ENCODE measurements around the gene BANP. TPM values are rescaled to one million over a fixed set of nuclear protein-coding genes. Genes with fewer than 3 reads are reported as not detected.

Gene BANP
- total RNA-seq, 1 experiment from 2014 or later: 37.2 TPM

- TF ChIP-seq EZH2 (IDR thresholded peaks at IDR 0.05): no peak
- TF ChIP-seq SP1 (IDR thresholded peaks at IDR 0.05; ENCODE audit: low read depth): no peak
- no peak for TF ChIP-seq MAX (IDR thresholded peaks at IDR 0.05)
- no peak for TF ChIP-seq ZBTB33 (IDR thresholded peaks at IDR 0.05; ENCODE audit: extremely low read depth, insufficient replicate concordance, low read length)
- TF ChIP-seq POLR2AphosphoS5 (IDR thresholded peaks at IDR 0.05; ENCODE audit: low read depth, low read length): no peak
- no peak for TF ChIP-seq ZNF274 (IDR thresholded peaks at IDR 0.05; ENCODE audit: low read depth, low read length)
- TF ChIP-seq EGR1 (IDR thresholded peaks at IDR 0.05; ENCODE audit: low read depth): no peak
- TF ChIP-seq CTCF (IDR thresholded peaks at IDR 0.05 in 2 of 3, conservative IDR thresholded peaks at IDR 0.05 in 1 of 3; ENCODE audit: borderline replicate concordance in 1 of 3, insufficient read depth in 1 of 3, low read depth in 2 of 3, low read length in 2 of 3): no peak
- TF ChIP-seq YY1 (IDR thresholded peaks at IDR 0.05; ENCODE audit: extremely low read depth, insufficient replicate concordance, low read depth, low read length): no peak
- no peak for TF ChIP-seq SRF (IDR thresholded peaks at IDR 0.05; ENCODE audit: low read depth)
- TF ChIP-seq ELF1 (IDR thresholded peaks at IDR 0.05; ENCODE audit: borderline replicate concordance, low read depth): no peak
- TF ChIP-seq REST (IDR thresholded peaks at IDR 0.05; ENCODE audit: low read depth): no peak
- no peak for TF ChIP-seq JUND (IDR thresholded peaks at IDR 0.05)
- no peak for TF ChIP-seq CEBPB (IDR thresholded peaks at IDR 0.05; ENCODE audit: low read depth)
- ChIA-PET POLR2A (no interaction called here), CTCF (no interaction called here), RAD21 (ENCODE audit: low non-redundant PET in 1 of 2, low total read pairs in 2 of 2, uncharacterized antibody in 2 of 2, unreplicated experiment in 2 of 2) (no interaction called here)
- H3K36me3 ChIP-seq (ENCODE audit: control insufficient read depth in 1 of 2, insufficient read depth in 2 of 2, low read length in 2 of 2): no peaks in the 10 kb centered on the region
- no peak overlapping the region for H3K4me2 ChIP-seq (ENCODE audit: low read length)
- H3K4me3 ChIP-seq (replicated peaks in 1 of 2; ENCODE audit: low read depth in 1 of 2, low read length in 2 of 2): no peak overlapping the region
- peaks cover 25 to 26% of the 10 kb centered on the region in 2 experiments for H3K4me1 ChIP-seq (ENCODE audit: control insufficient read depth in 1 of 2, insufficient read depth in 2 of 2, low read length in 2 of 2)
- H3K79me2 ChIP-seq (ENCODE audit: insufficient read depth, low read length): no peaks in the 10 kb centered on the region
- no peak overlapping the region for H3K27ac ChIP-seq (ENCODE audit: low read depth, low read length)
- H4K20me1 ChIP-seq (ENCODE audit: insufficient read depth): no peaks in the 10 kb centered on the region
- no TSS peak for BruUV-seq (replicated peaks)
- DNase-seq (ENCODE audit: low read depth, low spot score) (no peak), ATAC-seq (no peak)
- H2AFZ ChIP-seq (ENCODE audit: low read depth, low read length, poor library complexity, severe bottlenecking): no peak overlapping the region
- H3K9me3 ChIP-seq (ENCODE audit: control insufficient read depth in 1 of 2, insufficient read depth in 1 of 2, low read depth in 1 of 2, low read length in 2 of 2): no peaks in the 10 kb centered on the region
- intact Hi-C loops (cut with micrococcal nuclease): no loop called here
- H3K9me2 ChIP-seq (ENCODE audit: insufficient read depth): no peaks in the 10 kb centered on the region
- H3K27me3 ChIP-seq (ENCODE audit: insufficient read depth, low read length): no peaks in the 10 kb centered on the region
- no peak overlapping the region for H3K9ac ChIP-seq (ENCODE audit: low read length)
Observed at GRCh38 chr16:87942680-87943079, 8.6 kb upstream of the BANP start.

All from HCT116 (cell line).